Fibroblast of lung (primary cell): ENCODE results near the gene PRSS48. TPM values are rescaled to one million over a fixed set of nuclear protein-coding genes. Genes with fewer than 3 reads are reported as not detected.

ENCODE experiments used
- DNase-seq, 2 donors: peaks; one replicate each; pipeline versions ENCODE4 v3.0.0 to v3.0.0-alpha.2; 2010; ENCODE audit warnings: low read depth in 2 of 2
- H2AFZ ChIP-seq: 2 replicates; pipeline ENCODE4 v1.5.1; 2012; ENCODE audit warnings: low read length, control low read depth, inconsistent platforms
- H3K27ac ChIP-seq: 2 replicates; pipeline ENCODE4 v1.5.1; 2011; ENCODE audit warnings: low read length, control low read depth; ENCODE audit not compliant: insufficient read depth
- H3K27me3 ChIP-seq: 2 replicates; pipeline ENCODE4 v1.5.1; 2011; ENCODE audit warnings: mild to moderate bottlenecking, low read length; ENCODE audit not compliant: control insufficient read depth, insufficient read depth
- H3K36me3 ChIP-seq: 2 replicates; pipeline ENCODE4 v1.5.1; 2011; ENCODE audit warnings: low read length; ENCODE audit not compliant: control insufficient read depth, insufficient read depth
- H3K4me1 ChIP-seq: 2 replicates; pipeline ENCODE4 v1.5.1; 2011; ENCODE audit warnings: low read length; ENCODE audit not compliant: control insufficient read depth, insufficient read depth; ENCODE audit errors: extremely low read depth
- H3K4me2 ChIP-seq: 2 replicates; pipeline ENCODE4 v1.5.1; 2011; ENCODE audit warnings: low read length, control low read depth; ENCODE audit not compliant: insufficient read depth; ENCODE audit errors: extremely low read depth
- H3K4me3 ChIP-seq, 4 experiments: fragments of 200-600 bp in 1 of 4; sonication (generic) in 1 of 4; replicated peaks in 1 of 4; 2 replicates each; pipeline ENCODE4 v1.5.1; 2011 to 2016; ENCODE audit warnings: low read length in 4 of 4, low read depth in 3 of 4, mild to moderate bottlenecking in 3 of 4, control low read depth in 2 of 4, inconsistent platforms in 1 of 4, mixed read lengths in 1 of 4; ENCODE audit not compliant: insufficient read depth in 1 of 4; ENCODE audit errors: control extremely low read depth in 1 of 4
- H3K79me2 ChIP-seq: 2 replicates; pipeline ENCODE4 v1.5.1; 2012; ENCODE audit warnings: mild to moderate bottlenecking, low read length, inconsistent platforms; ENCODE audit not compliant: control insufficient read depth, insufficient read depth
- H3K9ac ChIP-seq: 2 replicates; pipeline ENCODE4 v1.5.1; 2011; ENCODE audit warnings: mild to moderate bottlenecking, low read length, control low read depth; ENCODE audit not compliant: insufficient read depth
- H3K9me3 ChIP-seq: 2 replicates; pipeline ENCODE4 v1.5.1; 2012; ENCODE audit warnings: low read depth, low read length; ENCODE audit not compliant: control insufficient read depth, insufficient read depth
- H4K20me1 ChIP-seq: 2 replicates; pipeline ENCODE4 v1.5.1; 2011; ENCODE audit warnings: low read length; ENCODE audit not compliant: control insufficient read depth, insufficient read depth; ENCODE audit errors: extremely low read depth
- EZH2 ChIP-seq: IDR thresholded peaks from 2 replicates; pipeline ENCODE4 v1.5.1; 2012; ENCODE audit warnings: low read length, control low read depth, mild to moderate bottlenecking; ENCODE audit errors: missing control alignments
- polyA plus RNA-seq, 2 donors: library from polyadenylated mRNA; depleted of rRNA in 1 of 2; stranded (reverse) in 1 of 2; unstranded in 1 of 2; fragments of >200 nt; gene quantifications; 2 replicates each; pipeline ENCODE4 v1.2.1, GENCODE V29; 2011 to 2012; ENCODE audit warnings: missing spikeins in 1 of 2
- total RNA-seq: library from RNA; depleted of rRNA; stranded (reverse); fragments of >200 nt; gene quantifications from 2 replicates; pipeline ENCODE4 v1.2.1, GENCODE V29; 2014
- TF ChIP-seq, protein P1 (sequence below), 2 donors: IDR thresholded peaks in 1 of 2; conservative IDR thresholded peaks in 1 of 2; 1 replicate in 1 of 2; 2 replicates in 1 of 2; pipeline ENCODE4 v1.5.1; 2011 to 2012; ENCODE audit warnings: low read length in 2 of 2, control low read depth in 1 of 2, inconsistent platforms in 1 of 2, low read depth in 1 of 2, mild to moderate bottlenecking in 1 of 2

The PRSS48 gene
- total and polyA plus RNA-seq, 2 donors (not counting 1 experiment from before 2014, with no cell fraction given): not detected

DNA sequence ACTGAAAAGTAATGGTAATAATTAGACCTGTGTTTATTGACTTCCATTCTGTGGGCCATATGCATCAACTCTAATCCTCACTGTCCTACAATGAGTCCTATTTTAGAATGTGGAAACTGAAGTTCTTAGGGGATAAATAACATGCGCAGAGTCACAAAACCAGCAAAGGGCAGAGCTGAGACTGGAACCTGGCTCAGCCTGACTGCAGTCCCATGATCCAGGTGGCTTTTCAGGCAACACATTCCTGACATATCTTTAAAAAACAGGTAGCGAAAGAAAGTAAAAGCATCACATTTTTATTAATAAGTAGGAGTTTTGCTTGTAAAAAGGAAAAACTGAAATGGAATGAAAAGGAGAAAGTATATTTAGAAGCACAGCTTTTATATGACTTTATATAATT, 34.7 kb upstream of the PRSS48 start:
- no peaks in the 10 kb centered on the region for H4K20me1 ChIP-seq
- no peaks in the 10 kb centered on the region for H3K79me2 ChIP-seq
- no peak for TF ChIP-seq EZH2
- TF ChIP-seq, protein P1, sequence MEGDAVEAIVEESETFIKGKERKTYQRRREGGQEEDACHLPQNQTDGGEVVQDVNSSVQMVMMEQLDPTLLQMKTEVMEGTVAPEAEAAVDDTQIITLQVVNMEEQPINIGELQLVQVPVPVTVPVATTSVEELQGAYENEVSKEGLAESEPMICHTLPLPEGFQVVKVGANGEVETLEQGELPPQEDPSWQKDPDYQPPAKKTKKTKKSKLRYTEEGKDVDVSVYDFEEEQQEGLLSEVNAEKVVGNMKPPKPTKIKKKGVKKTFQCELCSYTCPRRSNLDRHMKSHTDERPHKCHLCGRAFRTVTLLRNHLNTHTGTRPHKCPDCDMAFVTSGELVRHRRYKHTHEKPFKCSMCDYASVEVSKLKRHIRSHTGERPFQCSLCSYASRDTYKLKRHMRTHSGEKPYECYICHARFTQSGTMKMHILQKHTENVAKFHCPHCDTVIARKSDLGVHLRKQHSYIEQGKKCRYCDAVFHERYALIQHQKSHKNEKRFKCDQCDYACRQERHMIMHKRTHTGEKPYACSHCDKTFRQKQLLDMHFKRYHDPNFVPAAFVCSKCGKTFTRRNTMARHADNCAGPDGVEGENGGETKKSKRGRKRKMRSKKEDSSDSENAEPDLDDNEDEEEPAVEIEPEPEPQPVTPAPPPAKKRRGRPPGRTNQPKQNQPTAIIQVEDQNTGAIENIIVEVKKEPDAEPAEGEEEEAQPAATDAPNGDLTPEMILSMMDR (conservative IDR thresholded peaks at IDR 0.05 in 1 of 2, IDR thresholded peaks at IDR 0.05 in 1 of 2; ENCODE audit: low read depth in 1 of 2, low read length in 2 of 2): no peak

DNA sequence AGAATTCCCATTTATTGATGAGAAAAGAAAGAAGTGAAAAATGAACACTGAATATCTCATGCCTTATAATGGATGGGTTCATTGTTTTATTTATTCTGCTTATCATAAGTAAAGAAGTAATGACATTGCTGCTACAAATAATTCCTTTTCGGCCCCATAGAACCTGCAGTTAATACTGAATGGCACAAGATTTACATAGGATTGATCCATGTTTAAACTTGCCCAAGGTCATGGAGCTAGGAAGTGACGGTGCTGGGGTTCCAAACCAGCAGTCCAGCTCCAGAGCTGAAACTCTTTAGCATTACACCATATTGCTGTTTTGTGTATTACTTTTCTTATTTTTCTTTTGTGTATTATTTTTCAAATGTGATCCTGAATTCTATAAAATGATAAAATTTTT, 30.2 kb upstream of the PRSS48 start:
- Histone ChIP-seq H3K4me2 (no peak overlapping the region), H2AFZ (no peak overlapping the region), H3K36me3 (no peaks in the 10 kb centered on the region), H3K4me3 (no peak overlapping the region), H3K27me3 (no peaks in the 10 kb centered on the region), H4K20me1 (no peaks in the 10 kb centered on the region), H3K79me2 (no peaks in the 10 kb centered on the region), H3K4me1 (no peaks in the 10 kb centered on the region), H3K9ac (no peak overlapping the region), H3K9me3 (no peaks in the 10 kb centered on the region), H3K27ac (no peak overlapping the region)
- TF ChIP-seq, protein P1 (conservative IDR thresholded peaks at IDR 0.05 in 1 of 2, IDR thresholded peaks at IDR 0.05 in 1 of 2; ENCODE audit: low read depth in 1 of 2, low read length in 2 of 2): no peak
- no peak for TF ChIP-seq EZH2
- no peak for DNase-seq

More for the DNA sequence above, 34.7 kb upstream of the PRSS48 start:
- no peak overlapping the region for H3K9ac ChIP-seq
- H3K4me2 ChIP-seq: no peak overlapping the region
- no peak overlapping the region for H2AFZ ChIP-seq
- no peaks in the 10 kb centered on the region for H3K36me3 ChIP-seq
- H3K4me3 ChIP-seq: no peak overlapping the region
- no peaks in the 10 kb centered on the region for H3K4me1 ChIP-seq
- no peaks in the 10 kb centered on the region for H3K9me3 ChIP-seq
- DNase-seq: no peak
- H3K27me3 ChIP-seq: no peaks in the 10 kb centered on the region
- H3K27ac ChIP-seq: no peak overlapping the region

DNA sequence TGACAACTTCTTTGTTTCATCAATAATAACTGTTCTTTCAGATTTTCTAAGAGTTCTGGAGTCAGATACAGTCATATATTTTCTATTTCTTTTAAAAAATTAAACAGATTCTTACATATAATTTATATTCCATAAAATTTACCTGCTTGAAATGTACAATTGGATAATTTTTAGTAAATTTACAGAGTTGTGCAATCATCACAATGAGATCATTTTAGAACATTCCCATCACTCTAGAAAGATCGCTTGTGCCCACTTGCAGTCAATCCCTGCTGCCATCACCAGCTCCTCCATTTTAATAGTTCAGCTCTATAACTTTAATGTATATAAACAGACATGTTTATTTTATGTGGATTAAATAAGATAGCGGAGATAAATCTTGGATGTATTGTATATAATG, 29.6 kb upstream of the PRSS48 start:
- H3K36me3 ChIP-seq: no peaks in the 10 kb centered on the region
- H3K79me2 ChIP-seq: no peaks in the 10 kb centered on the region
- DNase-seq: no peak
- H3K4me3 ChIP-seq: no peak overlapping the region
- H3K9me3 ChIP-seq: no peaks in the 10 kb centered on the region
- no peak overlapping the region for H3K27ac ChIP-seq
- no peaks in the 10 kb centered on the region for H3K4me1 ChIP-seq
- H2AFZ ChIP-seq: no peak overlapping the region
- no peaks in the 10 kb centered on the region for H4K20me1 ChIP-seq
- no peak overlapping the region for H3K9ac ChIP-seq
- TF ChIP-seq, protein P1 (conservative IDR thresholded peaks at IDR 0.05 in 1 of 2, IDR thresholded peaks at IDR 0.05 in 1 of 2; ENCODE audit: low read depth in 1 of 2, low read length in 2 of 2): no peak
- TF ChIP-seq EZH2: no peak
- H3K27me3 ChIP-seq: no peaks in the 10 kb centered on the region
- no peak overlapping the region for H3K4me2 ChIP-seq
